Lower lobe of right lung (tissue), 2 donors: ENCODE measurements around the gene DNM2. TPM values are rescaled to one million over a fixed set of nuclear protein-coding genes. Genes with fewer than 3 reads are reported as not detected.

ENCODE experiments used
- ATAC-seq, 2 donors: fragments of 200-7000 bp; cut with Tn5 transposase; one replicate each; pipeline ENCODE4 v1.9.1; 2020 to 2022; ENCODE audit warnings: mild to moderate bottlenecking in 2 of 2, moderate library complexity in 2 of 2
- DNase-seq: peaks from one replicate; pipeline ENCODE4 v3.0.0-alpha.2; 2020
- H3K27ac ChIP-seq: fragments of 200-600 bp; one replicate; pipeline ENCODE4 v1.8.0; 2022
- H3K27me3 ChIP-seq: fragments of 200-600 bp; one replicate; pipeline ENCODE4 v1.8.0; 2022; ENCODE audit warnings: low read depth
- H3K36me3 ChIP-seq: fragments of 200-600 bp; one replicate; pipeline ENCODE4 v1.8.0; 2022; ENCODE audit warnings: mild to moderate bottlenecking
- H3K4me1 ChIP-seq: fragments of 200-600 bp; one replicate; pipeline ENCODE4 v1.8.0; 2022
- H3K4me3 ChIP-seq: fragments of 200-600 bp; one replicate; pipeline ENCODE4 v1.8.0; 2022; ENCODE audit warnings: mild to moderate bottlenecking
- H3K9me3 ChIP-seq: fragments of 200-600 bp; one replicate; pipeline ENCODE4 v1.8.0; 2022
- intact Hi-C: fragments of 100-400 bp; cut with DNase I; formaldehyde crosslinking; loops from one replicate; pipeline ENCODE4 v1.11.0; 2022
- total RNA-seq: library from RNA; stranded (reverse); fragmentation: NEBNext Ultra II Directional; extraction: Animal tissue kit (Norgen Biotek cat#: 25700); gene quantifications from one replicate; pipeline ENCODE4 v1.2.1, GENCODE V29; 2021
- TF ChIP-seq, protein P1 (sequence below): fragments of 200-600 bp; IDR thresholded peaks from one replicate; pipeline ENCODE4 v1.8.0; 2022; ENCODE audit warnings: antibody characterized with exemption, mild to moderate bottlenecking
- donor health status: DM: no; HTN: yes; CAD: no; lungs with severe emphysema.

Gene DNM2
- total RNA-seq, 1 donor from 2014 or later: 282 TPM

DNA sequence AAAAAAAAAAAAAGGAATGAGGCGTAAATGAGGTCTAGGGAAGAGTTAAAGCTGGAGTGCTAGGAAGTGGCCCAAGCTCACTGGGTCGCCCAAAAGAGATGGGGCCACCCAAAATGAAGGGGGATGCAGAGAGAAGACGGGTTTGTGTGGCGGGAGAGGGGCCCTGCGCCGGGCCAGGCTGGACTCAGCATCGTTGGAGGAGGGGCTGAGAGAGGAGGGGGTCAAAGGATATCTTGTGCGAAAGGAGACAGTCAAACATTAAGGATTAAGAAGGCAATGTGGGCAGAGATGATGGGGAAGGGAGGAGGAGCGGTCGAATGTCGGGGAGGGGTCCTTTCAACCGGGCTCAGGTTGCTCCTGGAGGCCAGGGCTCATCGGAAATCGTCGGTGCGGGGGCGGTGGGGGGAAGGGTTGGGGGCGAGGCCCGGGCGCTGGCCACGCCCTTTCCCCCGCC is 152.6 kb downstream of the DNM2 start:
- DNase-seq: no peak
- intact Hi-C loops: no loop called here
- no peaks in the 10 kb centered on the region for H3K36me3 ChIP-seq
- H3K9me3 ChIP-seq: no peaks in the 10 kb centered on the region
- H3K27me3 ChIP-seq: no peaks in the 10 kb centered on the region
- H3K4me3 ChIP-seq: peak overlapping the region; percentile 50
- H3K27ac ChIP-seq: peak overlapping the region; percentile 73
- ATAC-seq: no peak
- TF ChIP-seq, protein P1, sequence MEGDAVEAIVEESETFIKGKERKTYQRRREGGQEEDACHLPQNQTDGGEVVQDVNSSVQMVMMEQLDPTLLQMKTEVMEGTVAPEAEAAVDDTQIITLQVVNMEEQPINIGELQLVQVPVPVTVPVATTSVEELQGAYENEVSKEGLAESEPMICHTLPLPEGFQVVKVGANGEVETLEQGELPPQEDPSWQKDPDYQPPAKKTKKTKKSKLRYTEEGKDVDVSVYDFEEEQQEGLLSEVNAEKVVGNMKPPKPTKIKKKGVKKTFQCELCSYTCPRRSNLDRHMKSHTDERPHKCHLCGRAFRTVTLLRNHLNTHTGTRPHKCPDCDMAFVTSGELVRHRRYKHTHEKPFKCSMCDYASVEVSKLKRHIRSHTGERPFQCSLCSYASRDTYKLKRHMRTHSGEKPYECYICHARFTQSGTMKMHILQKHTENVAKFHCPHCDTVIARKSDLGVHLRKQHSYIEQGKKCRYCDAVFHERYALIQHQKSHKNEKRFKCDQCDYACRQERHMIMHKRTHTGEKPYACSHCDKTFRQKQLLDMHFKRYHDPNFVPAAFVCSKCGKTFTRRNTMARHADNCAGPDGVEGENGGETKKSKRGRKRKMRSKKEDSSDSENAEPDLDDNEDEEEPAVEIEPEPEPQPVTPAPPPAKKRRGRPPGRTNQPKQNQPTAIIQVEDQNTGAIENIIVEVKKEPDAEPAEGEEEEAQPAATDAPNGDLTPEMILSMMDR: no peak
- H3K4me1 ChIP-seq: peaks cover 10% of the 10 kb centered on the region

DNA sequence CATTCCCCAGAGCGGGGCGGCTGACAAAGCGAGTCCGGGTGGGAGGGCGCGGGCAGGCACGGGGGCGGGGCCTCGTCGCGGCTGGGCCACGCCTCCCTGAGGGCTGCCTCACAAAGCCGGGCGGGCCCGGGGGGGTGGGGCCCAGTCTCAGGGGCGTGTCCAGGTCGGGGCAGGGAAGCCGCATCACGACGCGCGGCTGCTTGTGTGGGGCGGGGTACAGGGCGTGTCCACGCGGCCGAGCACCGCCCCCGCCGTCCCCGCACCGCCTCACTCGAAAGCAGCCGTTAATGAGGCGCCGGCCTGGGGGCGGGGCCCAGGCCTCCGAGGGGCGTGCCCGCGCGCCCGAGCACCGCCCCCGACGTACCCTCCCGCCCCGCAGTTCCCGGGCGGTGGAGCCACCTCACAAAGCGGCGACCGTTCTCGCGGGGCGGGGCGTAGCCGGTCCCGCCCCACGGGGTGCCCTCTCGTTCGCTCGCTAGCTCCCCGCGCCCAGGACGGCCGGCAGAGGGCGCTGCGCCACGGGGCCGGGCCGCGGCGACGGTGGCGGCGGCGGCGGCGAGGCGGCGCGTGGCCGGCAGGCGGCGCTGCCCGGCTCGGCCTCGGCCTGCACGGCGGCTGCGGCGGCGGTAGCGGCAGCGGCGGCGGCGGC is 153.2 kb downstream of the DNM2 start, which contains the start of gene CARM1:
Gene CARM1, plus strand, starts transcription at position 599 of the 649 bp plus-strand sequence. CDS start 150 bp downstream, outside the sequence.
- TF ChIP-seq, protein P1: peak; percentile 59
- intact Hi-C loops: no loop called here
- Histone ChIP-seq H3K9me3 (no peaks in the 10 kb centered on the region), H3K4me3 (peak within 1 kb of the TSS; percentile 68), H3K36me3 (no peaks in the 10 kb centered on the region), H3K27me3 (no peaks in the 10 kb centered on the region), H3K4me1 (peaks cover 14% of the 10 kb centered on the region), H3K27ac (peak within 1 kb of the TSS; percentile 79)
- ATAC-seq (peak; percentile 97 to 98), DNase-seq (peak; percentile 99)

DNA sequence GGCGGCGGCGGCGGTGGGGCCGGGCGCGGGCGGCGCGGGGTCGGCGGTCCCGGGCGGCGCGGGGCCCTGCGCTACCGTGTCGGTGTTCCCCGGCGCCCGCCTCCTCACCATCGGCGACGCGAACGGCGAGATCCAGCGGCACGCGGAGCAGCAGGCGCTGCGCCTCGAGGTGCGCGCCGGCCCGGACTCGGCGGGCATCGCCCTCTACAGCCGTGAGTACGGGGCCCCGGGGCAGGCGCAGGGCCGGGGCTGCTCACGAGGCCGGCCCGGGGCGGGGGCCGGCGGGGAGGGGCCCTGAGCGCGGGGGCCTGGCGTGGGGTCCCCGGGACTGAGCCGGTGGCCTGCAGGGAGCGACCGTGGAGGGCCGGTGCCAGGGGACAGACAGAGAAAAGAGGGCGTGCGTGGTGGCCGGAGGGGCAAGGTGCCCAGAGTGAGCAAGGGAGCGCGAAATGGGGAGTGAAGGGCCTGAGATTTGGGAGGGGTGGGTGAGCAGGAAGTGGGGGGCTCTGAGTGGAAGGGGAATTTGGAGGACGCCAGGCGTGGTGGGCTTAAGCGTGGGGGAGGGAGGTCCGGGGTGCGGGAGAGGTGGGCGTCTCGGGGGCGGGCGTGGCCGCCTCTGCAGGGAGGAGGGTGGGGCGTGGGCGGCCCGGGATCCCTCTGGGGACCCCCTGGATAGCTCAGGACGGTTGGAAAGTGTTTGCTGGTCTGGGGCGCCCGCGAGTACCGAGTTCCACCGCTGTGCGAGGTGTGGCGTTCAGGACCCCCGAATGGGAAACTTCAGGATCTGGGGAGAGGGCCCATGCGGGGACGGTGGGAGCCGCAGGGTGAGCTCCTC is 154.0 kb downstream of the DNM2 start:
- Histone ChIP-seq H3K27ac (peak overlapping the region; percentile 79), H3K27me3 (no peaks in the 10 kb centered on the region), H3K36me3 (no peaks in the 10 kb centered on the region), H3K4me3 (peak overlapping the region; percentile 68), H3K4me1 (peaks cover 23% of the 10 kb centered on the region), H3K9me3 (no peaks in the 10 kb centered on the region)
- ATAC-seq (no peak), DNase-seq (peak; percentile 71)
- intact Hi-C loops: no loop called here
- TF ChIP-seq, protein P1: no peak

DNA sequence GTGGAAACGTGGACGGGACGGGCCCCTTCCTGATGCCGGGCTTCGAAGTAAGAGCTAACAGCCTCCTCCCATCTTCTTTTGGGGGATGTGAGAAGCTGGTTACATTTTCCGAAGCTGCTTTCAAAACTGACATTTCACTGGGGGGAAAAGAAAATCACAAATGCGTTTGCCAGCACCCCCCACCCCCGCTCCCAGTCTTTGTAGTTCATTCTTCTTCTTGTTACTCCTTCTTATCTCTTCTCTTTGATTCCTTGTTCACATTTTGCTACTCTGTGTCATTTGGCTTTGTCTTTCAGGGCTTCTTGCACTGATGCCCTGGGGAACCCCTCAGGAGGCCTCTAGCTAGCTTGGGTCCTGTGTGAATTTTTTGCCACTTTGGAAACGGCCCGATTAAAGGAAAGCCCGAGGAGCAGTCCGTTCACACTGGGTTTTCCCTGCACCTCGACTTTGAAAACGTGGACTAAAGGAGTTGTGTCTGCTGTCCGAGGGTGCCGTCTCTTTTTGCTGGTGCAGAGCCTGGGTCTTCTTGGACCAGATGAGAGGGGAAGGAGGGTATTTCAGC is 154.7 kb downstream of the DNM2 start:
- no peak for DNase-seq
- Histone ChIP-seq H3K36me3 (no peaks in the 10 kb centered on the region), H3K9me3 (no peaks in the 10 kb centered on the region), H3K4me3 (peak overlapping the region; percentile 68), H3K4me1 (peaks cover 30% of the 10 kb centered on the region), H3K27ac (peak overlapping the region; percentile 79), H3K27me3 (no peaks in the 10 kb centered on the region)
- intact Hi-C loops: no loop called here
- TF ChIP-seq, protein P1: no peak
- ATAC-seq: no peak

DNA sequence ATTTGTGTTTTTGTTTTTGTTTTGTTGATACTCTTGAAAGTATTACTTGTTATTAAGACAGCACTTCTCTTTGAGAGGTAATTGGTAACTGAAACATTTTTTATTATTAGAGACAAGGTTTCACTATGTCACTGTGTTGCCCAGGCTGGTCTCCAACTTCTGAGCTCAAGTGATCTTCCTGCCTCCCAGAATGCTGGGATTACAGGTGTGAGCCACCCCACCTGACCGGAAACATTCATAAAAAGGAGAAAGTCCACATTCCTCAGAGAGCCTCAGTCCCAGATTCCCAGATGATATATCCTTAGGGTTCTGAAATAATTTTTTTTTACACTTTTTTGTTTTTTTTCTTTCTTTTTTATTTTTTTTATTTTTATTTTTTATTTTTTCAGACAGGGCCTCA is 156.1 kb downstream of the DNM2 start:
- no peak for ATAC-seq
- Histone ChIP-seq H3K36me3 (no peaks in the 10 kb centered on the region), H3K9me3 (no peaks in the 10 kb centered on the region), H3K27me3 (no peaks in the 10 kb centered on the region), H3K27ac (no peak overlapping the region), H3K4me1 (peaks cover 33% of the 10 kb centered on the region), H3K4me3 (no peak overlapping the region)
- intact Hi-C loops: no loop called here
- no peak for DNase-seq
- TF ChIP-seq, protein P1: no peak
